Measurements from ENCODE around the gene PAX5.

Gene PAX5

GRCh38 chr9:36864491-36865410, 169.3 kb downstream of the PAX5 start:
- DNase-seq, result no peak

DNA sequence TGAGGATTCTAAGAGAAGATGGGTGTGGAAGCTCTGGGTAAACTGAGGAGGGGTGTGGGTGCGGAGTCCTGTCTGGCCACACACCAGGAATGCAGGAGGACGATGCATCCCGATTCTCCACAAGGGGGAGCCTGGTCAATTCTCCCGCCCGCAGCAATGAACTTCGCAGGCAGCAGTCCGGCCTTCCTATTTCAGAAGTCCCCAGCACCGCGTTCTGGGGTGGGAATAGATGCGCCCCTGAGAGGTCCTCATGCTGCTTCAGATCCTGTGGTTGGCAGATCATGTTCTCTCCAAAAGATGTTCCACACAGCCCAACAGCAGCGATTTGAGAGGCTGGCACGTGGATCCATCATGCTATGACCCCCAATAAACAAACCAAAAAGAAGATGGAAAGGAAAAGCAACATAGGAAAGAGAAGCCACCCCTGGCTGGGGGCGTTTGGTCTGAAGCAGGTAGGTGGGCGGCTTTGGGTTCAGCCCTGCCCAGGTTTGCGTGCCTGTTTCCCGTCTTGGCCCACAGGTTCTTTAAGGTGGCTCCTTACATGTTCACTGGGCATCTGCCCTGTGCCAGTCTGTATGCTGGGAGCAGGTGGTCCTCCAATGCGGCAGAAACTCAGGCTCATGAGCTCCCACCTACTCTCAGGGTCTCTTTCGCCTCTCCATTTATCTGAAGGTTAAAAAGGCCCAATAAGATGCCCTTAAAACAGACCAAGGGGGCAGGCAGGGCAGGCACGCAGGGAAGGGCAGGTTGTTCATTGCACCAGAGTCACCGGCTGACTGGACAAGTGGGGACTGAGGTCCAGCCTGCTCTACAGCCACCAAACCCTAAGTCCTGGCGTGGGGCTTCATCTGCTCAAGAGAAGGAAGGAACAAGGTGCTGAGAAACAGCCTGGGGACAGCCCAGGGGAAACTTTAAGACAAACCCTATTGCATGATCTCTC, 171.6 kb downstream of the PAX5 start:
- DNase-seq, result peak in 28 of 51 donors; percentile 1 to 47 (median 16)

DNA sequence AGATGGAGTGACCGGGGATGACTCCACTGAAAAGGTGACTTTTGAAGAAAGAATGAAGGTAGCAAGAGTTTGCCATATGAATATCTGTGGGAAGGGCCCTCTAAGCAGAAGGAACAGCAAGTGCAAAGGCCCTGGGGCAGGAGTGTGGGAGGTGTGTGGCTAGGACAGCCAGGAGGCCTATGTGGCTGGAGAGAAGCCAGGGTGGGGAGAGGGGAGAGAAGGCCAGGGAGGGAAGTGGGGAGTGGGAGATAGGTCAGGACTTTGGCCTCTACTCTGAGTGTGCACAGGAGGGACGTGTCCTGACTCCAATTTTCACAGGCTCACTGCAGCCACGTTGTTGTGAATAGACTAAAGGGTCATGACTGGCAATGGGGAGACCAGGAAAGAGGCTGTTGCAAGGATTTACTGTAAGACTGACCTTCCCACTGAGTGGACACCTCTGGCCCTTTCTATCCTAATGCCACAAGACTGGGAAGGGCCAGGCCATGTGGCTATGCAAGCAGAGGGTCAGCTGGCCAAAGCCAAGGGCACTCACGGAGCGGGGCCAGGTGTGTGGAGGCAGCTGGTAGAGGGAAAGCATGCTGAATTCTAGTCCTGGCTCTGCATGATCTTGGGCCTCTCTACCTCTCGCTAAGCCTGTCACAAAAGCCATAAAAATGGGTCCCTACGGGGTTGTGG, 172.4 kb downstream of the PAX5 start:
- DNase-seq, result no peak

DNA sequence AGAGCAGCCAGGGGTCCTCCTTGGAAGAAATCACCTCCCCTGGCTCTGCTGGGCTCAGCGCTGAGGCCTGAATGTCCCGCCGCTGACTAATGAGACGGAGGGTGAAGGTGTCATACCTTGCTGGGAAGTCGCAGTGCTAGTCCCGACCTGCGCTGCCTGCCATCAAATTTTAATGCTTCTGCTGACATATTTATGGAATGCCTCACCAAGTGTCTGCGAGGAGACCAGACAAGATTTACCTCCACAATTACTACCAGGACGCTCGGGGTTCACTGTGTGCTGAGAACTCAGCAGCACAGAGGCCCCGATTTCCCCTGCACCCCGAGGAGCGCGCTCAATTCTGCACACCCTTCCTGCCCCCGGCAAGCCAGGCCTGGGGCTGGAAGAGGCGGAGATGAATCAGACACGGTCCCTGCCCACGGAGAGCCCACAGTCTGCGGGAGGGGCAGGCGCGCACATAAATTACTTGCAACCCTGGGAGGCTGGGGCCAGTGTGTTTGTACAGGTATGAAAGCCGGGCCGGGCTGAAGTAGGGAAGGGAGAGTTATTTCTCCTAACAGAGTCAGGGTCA, 175.2 kb downstream of the PAX5 start:
- DNase-seq, result no peak

- DNase-seq, result no peak
Measured at GRCh38 chr9:36855448-36856315, 178.4 kb downstream of the PAX5 start.

DNA sequence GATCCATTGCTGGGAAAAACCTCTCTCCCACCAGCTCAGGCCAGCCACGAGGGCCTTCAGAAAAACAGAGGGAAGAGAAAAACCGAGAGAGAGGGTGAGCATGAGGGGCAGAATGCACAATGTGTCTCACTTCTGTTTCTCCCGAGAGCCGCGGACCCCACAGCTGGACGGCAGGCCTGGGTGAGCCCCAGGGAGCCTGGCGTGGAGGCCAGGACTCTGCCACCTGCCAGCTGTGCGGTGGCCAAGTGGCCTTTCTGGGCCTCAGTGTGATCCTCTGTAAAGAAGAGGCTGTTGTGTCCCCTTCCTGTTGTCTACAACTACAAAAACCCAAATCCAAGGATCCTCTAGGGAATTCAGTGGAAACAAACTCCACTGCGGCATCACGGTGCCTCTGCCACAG, 179.3 kb downstream of the PAX5 start:
- DNase-seq, result no peak

DNA sequence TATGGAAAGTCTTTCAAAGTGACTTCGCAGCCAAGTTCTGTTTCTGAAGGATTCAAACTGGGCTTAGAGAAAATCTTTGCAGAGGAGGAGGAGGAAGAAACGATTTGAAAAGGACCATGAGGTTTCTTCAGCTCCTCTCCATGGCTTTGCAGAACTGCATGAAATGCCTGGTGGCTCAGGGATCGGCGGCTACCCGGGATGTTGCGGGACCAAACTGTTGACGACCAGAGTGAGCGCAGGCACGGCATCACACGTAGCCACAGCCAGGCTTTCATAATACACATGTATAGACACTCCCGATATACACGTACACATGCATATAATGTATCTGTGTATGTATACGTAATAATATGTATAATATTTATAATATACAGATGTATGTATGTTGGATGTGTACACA, 180.0 kb downstream of the PAX5 start:
- no peak for DNase-seq

DNA sequence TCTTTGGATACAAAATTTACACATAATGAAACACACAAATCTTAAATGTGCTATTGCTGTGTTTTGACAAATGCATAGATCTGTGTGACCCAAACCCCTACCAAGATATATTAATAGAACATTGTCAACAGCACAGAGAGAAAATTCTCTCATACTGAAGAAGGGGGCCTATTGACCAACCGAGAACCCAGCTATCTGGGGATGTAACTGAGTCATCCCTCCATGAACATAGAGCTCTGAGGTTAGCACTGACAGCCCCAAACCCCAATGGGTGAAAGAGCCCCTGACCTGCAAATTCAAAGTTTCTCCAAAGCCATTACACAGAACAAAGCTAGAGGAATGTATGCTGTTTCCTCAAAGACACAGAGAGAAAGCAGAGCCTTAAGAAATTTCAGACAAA, 180.8 kb downstream of the PAX5 start:
- no peak for DNase-seq

- no peak for DNase-seq
Measured at GRCh38 chr9:36849943-36850342, 184.1 kb downstream of the PAX5 start.

- DNase-seq, result no peak
Measured at GRCh38 chr9:36848946-36849345, 185.1 kb downstream of the PAX5 start.

DNA sequence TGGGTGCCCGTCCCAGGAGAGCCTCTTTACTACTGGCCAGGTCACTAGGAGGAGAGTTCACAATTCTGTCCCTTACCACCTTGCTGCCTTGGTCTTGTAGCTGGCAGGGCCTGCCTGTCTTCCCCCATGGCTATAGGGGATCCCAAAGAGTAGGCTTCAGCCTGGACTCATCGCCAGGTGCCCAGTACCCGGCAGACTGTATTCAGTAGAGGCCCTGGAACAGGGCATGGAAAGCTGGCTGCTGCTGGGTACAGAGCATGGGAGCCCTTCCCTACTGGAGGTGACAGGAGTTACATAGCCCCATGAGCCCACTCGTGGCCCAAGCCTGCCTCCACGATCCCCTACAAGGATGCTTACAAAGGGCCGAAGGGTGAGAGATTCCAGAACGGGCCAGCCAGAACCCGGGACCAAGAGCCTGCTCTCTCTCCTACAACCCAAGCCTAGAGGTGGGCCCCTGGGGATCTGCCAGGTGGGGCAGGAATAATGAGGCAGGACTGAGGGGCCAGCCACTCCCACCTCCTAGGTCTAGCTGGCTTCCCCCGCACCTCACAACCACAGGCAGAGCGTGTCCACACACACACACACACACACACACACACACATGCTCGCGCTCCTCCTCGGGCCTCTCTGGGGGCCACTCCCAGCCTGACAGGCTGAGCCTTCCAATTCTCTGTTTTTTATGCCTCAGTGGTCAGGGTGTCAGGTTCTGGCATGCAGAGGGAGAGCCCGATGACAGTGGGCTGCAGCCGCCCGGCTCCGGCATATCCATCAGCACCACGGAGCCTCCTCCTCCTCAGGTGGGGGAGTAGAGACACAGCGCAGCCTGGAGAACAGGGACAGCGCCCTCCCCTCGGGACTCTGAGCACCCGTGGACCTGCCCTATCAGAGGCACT, 186.0 kb downstream of the PAX5 start:
- DNase-seq, result no peak

DNA sequence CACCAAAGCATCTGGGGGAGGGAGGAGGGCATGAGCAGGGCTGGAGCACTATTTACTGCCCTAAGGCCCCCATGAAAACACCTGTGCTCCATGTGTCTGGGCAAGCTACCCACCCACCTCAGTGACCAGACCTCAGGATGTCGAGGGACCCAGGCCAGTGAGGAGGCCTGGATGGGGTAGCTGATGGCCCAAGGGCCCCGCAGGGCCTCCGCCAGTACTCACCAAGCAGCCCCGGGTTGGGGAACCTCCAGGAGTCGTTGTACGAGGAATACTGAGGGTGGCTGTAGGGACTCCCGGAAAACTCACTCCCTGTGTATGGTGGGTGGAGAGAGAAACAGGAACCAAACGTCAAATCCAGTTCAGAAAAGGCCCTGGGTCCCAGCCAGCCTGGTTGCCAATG, 187.4 kb downstream of the PAX5 start:
- no peak for DNase-seq

GRCh38 chr9:36845844-36846243, 188.2 kb downstream of the PAX5 start:
- DNase-seq, result no peak

DNA sequence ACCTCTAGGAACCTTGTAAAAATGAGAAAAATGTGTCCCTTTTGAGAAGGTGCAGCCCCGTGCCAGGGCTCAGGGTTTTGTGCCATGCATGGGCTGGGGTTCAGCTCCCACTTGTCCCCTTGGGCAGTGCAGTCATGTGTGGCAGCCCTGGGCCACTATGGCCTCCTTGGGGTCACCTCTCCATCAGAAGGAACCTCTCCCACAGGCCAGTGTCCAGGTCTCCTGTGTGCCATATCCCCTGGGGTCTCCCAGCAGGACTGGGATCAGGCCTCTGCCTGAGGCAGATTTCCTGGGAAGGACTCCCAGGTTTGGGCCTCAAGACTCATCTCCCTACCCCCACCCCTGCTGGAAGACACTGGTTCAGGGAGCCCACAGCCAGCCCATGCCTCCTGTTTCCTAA, 189.1 kb downstream of the PAX5 start:
- no peak for DNase-seq

GRCh38 chr9:36843964-36844363, 190.1 kb downstream of the PAX5 start:
- DNase-seq, result no peak

DNA sequence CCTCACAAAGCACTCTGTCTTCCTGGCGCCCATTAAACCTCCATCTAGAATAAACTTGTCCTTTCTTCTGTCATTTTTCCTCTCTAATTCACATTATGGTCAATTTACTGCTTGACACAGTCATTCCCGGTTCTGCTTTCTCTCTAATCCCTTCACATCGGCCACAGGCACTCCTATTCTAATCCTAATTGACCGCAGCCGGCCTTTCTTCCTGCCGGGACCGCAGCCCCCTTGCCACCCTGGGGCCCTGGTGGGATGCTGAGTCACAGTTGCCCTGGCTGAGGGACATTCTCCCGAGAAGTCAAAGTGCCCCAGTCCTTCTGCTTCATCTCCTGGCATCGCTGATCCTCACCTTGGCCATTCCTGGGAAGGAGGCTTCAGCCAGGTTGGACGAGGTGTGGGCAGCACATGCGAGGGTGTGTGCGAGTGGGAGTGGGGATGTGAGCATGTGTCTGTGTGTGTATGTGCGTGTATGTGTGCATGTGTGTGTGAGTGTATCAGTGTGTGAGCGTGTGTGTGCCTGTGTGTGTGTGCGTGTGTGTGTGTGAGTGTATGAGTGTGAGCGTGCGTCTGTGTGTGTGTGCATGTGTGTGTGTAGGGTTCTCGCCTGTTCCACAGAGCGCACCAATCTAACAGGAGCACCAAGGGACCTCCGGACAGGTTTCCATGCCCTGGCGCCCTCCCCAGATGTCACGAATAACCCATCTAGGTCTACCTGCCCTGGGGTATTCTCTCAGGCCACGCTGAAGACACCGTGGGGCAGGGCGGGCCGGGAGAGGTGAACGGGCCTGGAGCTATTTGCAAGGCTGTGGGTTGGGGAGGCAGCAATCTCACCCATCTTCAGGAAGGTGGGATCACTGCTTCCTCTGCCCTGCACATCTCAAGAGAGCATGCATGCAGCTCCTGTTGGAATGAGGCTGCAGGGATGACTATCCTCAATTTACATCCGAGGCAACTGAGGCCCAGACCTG, 191.2 kb downstream of the PAX5 start:
- no peak for DNase-seq

DNA sequence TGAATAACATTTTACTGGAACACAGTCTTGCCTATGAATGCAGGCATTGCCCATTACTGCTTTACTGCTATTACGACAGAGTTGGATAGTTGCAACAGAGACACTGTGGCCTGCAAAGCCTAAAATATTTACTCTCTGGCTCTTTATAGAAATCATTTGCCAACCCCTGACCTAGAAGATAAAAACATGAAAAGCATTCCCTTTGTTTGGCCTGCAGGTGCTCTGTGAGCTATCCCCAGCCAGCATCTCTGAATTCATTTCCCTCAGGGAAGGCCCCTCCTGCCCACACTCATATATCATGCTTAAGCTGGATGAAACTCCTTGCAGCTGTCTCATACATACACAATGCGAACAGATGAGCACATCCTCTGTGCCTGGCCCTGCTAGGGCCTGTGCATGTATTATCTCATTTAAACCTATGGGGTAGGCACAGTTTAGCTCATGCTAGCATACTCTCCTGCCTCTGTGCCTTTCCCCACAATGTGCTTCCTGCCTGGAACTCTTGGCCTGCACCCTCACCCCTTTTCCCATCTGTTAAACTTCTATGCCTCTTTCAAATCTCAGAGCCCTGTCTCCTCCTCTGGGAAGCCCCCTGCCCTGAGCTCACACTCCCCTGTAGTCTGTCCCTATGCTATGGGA, 193.1 kb downstream of the PAX5 start:
- DNase-seq, result no peak

Data from hypothalamus (tissue), 51 donors.